Measurements from ENCODE around the gene AGFG2.

The AGFG2 gene

DNA sequence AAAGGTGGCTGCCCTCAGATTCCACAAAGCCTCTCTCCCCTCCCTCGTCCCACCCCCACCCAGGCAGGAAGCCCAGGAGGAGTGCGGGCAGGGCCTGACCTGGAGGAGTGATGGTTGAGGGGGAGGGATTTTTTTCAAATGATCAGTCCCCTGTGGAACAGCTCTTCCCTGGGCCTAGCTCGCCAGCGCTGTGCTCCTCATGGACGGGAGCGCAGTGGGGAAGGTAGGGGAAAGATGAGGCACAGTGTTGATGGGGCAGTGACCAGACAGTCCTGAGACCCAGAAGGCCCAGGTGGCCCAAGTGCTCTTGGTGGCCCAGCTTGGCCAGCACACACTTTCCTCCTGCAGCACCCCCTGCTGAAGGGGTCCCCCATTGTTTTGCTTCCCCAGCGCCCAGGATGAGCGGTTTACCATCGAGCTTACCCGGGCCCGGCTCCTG lies 26.1 kb downstream of the AGFG2 start:
- TF ChIP-seq, protein P1, sequence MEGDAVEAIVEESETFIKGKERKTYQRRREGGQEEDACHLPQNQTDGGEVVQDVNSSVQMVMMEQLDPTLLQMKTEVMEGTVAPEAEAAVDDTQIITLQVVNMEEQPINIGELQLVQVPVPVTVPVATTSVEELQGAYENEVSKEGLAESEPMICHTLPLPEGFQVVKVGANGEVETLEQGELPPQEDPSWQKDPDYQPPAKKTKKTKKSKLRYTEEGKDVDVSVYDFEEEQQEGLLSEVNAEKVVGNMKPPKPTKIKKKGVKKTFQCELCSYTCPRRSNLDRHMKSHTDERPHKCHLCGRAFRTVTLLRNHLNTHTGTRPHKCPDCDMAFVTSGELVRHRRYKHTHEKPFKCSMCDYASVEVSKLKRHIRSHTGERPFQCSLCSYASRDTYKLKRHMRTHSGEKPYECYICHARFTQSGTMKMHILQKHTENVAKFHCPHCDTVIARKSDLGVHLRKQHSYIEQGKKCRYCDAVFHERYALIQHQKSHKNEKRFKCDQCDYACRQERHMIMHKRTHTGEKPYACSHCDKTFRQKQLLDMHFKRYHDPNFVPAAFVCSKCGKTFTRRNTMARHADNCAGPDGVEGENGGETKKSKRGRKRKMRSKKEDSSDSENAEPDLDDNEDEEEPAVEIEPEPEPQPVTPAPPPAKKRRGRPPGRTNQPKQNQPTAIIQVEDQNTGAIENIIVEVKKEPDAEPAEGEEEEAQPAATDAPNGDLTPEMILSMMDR (IDR thresholded peaks at IDR 0.05; ENCODE audit: poor library complexity, severe bottlenecking), result no peak
- no peaks in the 10 kb centered on the region for H3K27me3 ChIP-seq (ENCODE audit: insufficient read depth, poor library complexity, severe bottlenecking)
- H3K4me1 ChIP-seq (ENCODE audit: insufficient read depth, poor library complexity, severe bottlenecking), result peaks cover under 1% of the 10 kb centered on the region
- ATAC-seq (ENCODE audit: low read depth) (no peak), DNase-seq (ENCODE audit: low spot score) (no peak)
- H3K27ac ChIP-seq (ENCODE audit: poor library complexity, severe bottlenecking), result no peak overlapping the region
- H3K4me3 ChIP-seq (ENCODE audit: severe bottlenecking), result no peak overlapping the region
- 0 out of 2 replicates have a peak, but pooled peaks cover 3% of the 10 kb centered on the region for H3K36me3 ChIP-seq (ENCODE audit: low read depth)
- no peaks in the 10 kb centered on the region for H3K9me3 ChIP-seq (ENCODE audit: severe bottlenecking)

DNA sequence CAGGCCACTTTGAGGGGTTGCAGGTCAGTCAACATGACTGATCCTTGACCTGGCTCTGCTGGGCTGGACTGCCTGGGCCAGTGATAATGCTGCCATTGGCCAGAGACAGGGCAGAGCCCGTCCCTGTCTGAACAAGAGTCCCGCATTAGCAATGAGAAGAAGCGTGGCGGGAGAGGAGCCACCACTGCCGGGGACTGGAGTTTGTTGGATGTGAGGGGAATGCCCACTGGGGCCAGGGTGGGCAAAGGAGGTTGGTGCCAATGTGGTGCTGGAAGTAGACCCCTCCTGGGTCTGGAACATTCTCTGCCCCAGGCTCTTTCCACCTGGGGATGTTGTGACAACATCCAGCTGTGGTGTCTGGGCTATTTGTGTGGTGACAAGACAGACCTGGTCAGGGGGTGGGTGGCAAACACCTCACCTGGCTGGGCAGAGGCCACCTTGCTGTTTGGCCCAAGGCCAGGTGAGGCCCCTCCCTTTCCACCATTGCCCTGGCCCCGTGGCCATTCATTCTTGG lies 27.1 kb downstream of the AGFG2 start:
- no peak for DNase-seq (ENCODE audit: low spot score)
- H3K9me3 ChIP-seq (ENCODE audit: severe bottlenecking), result no peaks in the 10 kb centered on the region
- no peak overlapping the region for H3K4me3 ChIP-seq (ENCODE audit: severe bottlenecking)
- H3K27me3 ChIP-seq (ENCODE audit: insufficient read depth, poor library complexity, severe bottlenecking), result peaks cover 4% of the 10 kb centered on the region
- no peaks in the 10 kb centered on the region for H3K36me3 ChIP-seq (ENCODE audit: low read depth)
- H3K27ac ChIP-seq (ENCODE audit: poor library complexity, severe bottlenecking), result no peak overlapping the region
- TF ChIP-seq, protein P1 (IDR thresholded peaks at IDR 0.05; ENCODE audit: poor library complexity, severe bottlenecking), result no peak
- ATAC-seq (ENCODE audit: low read depth), result no peak
- H3K4me1 ChIP-seq (ENCODE audit: insufficient read depth, poor library complexity, severe bottlenecking), result peaks cover 4% of the 10 kb centered on the region

DNA sequence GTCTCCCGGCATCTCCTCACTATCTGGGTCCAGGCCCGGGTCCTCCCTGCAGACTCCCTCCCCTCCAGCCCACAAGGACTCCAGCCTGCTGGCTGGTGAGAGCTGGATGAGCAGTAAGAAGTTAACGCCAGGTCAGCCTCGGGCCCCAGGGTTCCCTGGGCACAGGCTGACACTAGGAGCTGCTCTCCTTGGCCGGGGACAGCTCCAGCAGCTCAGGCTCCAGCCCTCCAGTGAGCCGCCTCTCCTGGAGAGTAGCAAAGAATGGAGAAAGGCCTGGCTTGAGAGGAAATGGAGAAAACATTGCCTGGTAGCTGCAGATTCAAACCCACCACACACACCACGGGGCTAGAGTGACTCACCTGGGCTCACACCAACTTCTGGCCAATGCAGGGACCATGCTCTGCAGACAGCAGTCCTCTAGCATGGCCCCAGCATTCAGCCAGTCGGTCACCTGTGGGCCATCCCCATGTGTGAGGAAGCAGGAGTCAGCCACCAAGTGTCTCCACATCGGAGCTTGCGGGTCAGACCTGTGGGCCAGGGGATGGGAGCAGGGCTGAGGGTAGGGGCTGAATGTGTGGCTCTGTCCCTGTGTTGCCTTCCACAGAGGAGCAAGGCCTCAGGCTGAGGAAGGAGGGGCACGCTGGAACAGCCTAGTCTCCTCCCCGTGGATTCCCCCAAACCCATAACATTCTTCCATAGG lies 28.2 kb downstream of the AGFG2 start:
- Histone ChIP-seq H3K4me1 (ENCODE audit: insufficient read depth, poor library complexity, severe bottlenecking) (peaks cover 4% of the 10 kb centered on the region), H3K4me3 (ENCODE audit: severe bottlenecking) (no peak overlapping the region), H3K36me3 (ENCODE audit: low read depth) (no peaks in the 10 kb centered on the region), H3K27ac (ENCODE audit: poor library complexity, severe bottlenecking) (no peak overlapping the region), H3K27me3 (ENCODE audit: insufficient read depth, poor library complexity, severe bottlenecking) (peaks cover 4% of the 10 kb centered on the region), H3K9me3 (ENCODE audit: severe bottlenecking) (no peaks in the 10 kb centered on the region)
- ATAC-seq (ENCODE audit: low read depth) (peak; percentile 17; the same call in 1 of the 3 replicates), DNase-seq (ENCODE audit: low spot score) (no peak)
- TF ChIP-seq, protein P1 (IDR thresholded peaks at IDR 0.05; ENCODE audit: poor library complexity, severe bottlenecking), result no peak

DNA sequence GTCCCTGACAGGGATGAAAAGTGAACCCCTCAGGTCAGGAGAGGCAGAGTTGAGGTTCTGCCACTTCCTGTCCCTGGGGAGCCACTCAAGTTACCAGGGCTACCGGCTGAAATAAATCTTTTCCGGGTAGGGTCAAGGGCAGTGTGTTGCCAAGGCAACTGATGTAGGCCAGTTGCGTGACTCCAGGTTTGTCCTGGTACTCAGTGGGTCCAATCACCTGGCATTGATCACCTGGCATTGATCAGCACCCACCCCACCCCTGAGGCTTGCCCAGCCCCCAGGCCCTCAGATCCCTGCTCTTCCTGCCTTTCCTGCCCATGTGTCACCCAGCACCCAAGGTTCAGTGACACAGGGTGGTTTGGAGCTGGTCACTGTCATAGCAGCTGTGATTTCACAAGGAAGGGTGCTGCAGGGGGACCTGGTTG lies 28.8 kb downstream of the AGFG2 start:
- no peak for ATAC-seq (ENCODE audit: low read depth)
- peaks cover 4% of the 10 kb centered on the region for H3K4me1 ChIP-seq (ENCODE audit: insufficient read depth, poor library complexity, severe bottlenecking)
- H3K36me3 ChIP-seq (ENCODE audit: low read depth), result no peaks in the 10 kb centered on the region
- H3K9me3 ChIP-seq (ENCODE audit: severe bottlenecking), result no peaks in the 10 kb centered on the region
- H3K27ac ChIP-seq (ENCODE audit: poor library complexity, severe bottlenecking), result no peak overlapping the region
- peaks cover 4% of the 10 kb centered on the region for H3K27me3 ChIP-seq (ENCODE audit: insufficient read depth, poor library complexity, severe bottlenecking)
- no peak overlapping the region for H3K4me3 ChIP-seq (ENCODE audit: severe bottlenecking)
- no peak for DNase-seq (ENCODE audit: low spot score)
- TF ChIP-seq, protein P1 (IDR thresholded peaks at IDR 0.05; ENCODE audit: poor library complexity, severe bottlenecking), result no peak
